NCI-H510A (cell line): ENCODE results near the gene ARHGEF6.

Source experiments
- DNase-seq: peaks from one replicate; lab custom pipeline; 2025; lab: John Stamatoyannopoulos, UW

Gene ARHGEF6

GRCh38 chrX:136647677-136648360 lies 132.9 kb downstream of the ARHGEF6 start, which contains the start of gene CD40LG:
TSS of gene CD40LG (plus strand) at chrX:136648158. CDS start at chrX:136648249, 91 bp downstream.
- DNase-seq: no peak

GRCh38 chrX:136646602-136647239 lies 134.0 kb downstream of the ARHGEF6 start:
- no peak for DNase-seq

DNA sequence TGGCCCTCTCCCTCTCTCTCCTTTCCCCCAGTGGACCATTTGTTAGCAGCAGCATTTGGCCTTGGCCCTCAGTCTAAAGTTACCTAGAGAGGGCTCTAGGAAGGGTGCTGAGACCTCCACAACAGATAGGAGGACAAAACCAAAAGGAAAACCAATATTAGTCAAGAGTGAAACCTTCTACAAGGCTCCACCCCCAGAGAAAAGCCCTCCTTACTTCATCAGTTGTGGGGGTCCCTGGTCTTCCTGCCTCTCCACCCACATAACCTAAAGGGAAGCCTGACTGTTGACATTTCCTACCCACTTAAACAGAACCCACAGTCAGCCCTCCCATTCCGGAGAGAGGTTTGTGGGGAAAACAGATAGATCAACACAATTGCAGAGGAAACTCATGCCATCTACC lies 137.5 kb downstream of the ARHGEF6 start:
- no peak for DNase-seq

GRCh38 chrX:136639506-136640176 lies 141.1 kb downstream of the ARHGEF6 start:
- DNase-seq: no peak

DNA sequence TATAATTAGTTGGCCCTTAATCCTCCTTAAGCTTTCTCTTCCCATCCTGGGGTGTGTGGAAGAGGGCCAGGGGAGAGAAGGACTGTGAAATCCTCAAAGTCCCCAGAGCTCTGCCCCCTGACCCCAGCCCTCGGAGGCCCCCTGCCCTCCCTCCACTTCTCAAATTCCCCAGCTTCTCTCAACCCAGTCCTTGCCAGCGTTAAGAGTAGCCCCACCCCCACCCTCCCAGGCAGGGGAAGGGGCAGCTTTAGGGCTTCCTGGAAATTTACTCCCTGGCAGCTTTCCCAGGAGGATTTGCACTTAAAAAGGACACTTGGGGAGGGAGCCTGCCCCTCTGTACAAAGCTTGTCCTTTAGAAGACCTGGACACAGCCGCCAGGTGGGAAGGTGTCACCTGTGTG lies 144.6 kb downstream of the ARHGEF6 start:
- no peak for DNase-seq

DNA sequence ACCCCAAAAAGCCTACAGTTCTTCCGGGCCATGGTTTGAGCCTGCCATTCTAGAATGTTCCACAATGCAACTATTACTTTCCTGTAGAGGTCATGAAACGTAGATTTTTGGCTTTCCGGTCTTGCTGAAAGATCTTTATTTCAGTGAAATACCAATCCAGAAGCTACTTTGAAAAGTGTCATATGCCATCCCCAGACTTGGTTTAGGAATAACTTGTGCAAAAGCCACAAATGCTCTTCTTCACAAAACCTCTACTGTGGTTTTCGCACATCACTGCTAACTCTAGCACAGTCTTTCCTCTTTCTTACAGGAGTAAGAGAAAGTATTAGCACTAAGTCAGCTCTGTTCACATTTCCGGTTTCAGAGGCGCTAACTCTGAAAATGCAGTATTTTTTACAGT lies 145.5 kb downstream of the ARHGEF6 start:
- no peak for DNase-seq

DNA sequence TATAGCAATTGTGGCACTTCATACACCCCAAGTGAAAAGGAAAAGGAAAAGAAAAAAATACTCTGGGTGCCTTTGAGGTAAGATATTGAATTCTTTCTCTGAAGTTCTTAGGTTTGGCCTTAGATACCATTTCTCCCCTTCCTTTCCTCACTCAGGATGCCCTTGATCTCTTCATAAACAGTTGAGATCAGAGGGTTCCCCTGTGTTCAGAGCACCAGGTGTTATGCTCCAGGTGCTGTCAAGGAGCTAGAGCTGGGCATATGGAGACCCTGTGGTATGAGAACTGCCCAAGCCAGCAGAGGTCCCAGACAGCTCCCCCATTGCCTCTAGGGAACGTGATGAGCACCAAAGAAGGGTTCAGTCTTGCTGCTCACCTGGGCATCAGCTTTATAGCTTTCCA lies 149.9 kb downstream of the ARHGEF6 start:
- no peak for DNase-seq

- no peak for DNase-seq
Measured at GRCh38 chrX:136629084-136629750, 151.5 kb downstream of the ARHGEF6 start.

GRCh38 chrX:136627409-136627808 lies 153.3 kb downstream of the ARHGEF6 start:
- DNase-seq: no peak

DNA sequence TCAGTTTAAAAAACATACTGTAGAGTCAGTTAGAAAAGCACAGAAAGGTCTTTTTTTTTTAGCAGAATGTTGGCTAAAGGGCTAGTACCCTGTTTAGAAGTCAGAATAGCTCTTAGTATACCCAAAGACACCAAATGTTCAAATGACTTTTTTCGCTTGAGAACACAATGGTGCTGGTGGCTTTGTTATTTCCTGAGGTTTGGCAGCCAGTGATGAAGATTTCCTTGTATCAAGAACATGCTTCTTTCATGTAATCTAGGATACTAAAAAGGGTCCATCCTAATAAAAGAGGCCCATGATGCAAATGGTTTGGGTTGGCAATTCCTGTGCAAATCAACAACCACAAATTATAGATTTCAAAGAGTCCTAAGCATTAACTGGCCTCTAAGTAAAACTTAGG lies 153.8 kb downstream of the ARHGEF6 start:
- DNase-seq: no peak

DNA sequence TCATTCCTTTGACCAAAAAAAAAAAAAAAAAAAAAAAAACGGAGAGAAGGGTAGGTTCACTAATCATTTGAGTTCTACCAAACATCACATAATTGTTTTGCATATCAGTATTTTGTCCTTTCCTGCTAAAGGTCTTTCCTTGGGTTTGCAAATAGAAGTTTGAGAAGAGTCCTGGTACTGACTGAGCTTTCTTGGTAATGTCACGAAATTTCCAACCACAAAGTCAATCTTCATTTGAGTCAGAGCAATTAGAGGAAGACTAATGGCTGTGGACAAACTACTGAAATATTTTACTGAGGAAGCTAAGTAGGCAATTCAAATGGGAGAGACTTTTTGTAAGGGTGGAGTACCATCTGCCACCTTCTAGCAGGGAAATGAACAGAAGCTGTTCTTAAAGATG lies 154.5 kb downstream of the ARHGEF6 start:
- DNase-seq: no peak

GRCh38 chrX:136625246-136625645 lies 155.5 kb downstream of the ARHGEF6 start:
- DNase-seq: no peak

- DNase-seq: no peak
Measured at GRCh38 chrX:136623396-136623795, 157.3 kb downstream of the ARHGEF6 start.

GRCh38 chrX:136622568-136622967 lies 158.2 kb downstream of the ARHGEF6 start:
- no peak for DNase-seq

- DNase-seq: no peak
Measured at GRCh38 chrX:136620780-136621179, 160.0 kb downstream of the ARHGEF6 start.

DNA sequence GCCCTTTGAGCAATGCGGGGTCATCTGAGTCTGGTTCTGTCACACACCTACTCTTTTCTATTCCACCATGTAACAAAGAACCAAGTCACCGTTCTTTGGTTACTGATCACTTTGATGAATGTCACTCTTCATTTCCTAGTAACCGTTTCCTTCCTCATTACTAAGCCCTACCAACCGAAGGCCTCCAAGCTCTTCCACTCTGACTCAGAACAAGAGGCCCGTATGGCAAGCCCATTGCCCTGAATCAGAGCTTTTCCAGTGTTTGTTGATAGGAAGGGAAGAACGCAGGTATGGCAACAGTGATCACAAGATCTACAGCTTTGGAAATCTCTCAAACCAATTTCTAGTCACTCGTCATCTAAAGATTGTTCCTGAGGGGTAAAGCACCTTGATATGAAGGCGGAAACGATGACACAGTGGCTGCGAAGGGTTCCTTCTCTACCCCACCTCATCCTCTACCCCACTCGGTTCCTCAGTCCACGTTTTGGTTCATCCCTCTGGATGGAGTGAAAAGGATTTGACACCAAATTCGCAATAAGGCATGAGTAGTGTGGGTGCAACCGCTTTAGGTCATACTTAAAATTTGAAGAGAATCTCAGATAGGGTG lies 160.7 kb downstream of the ARHGEF6 start:
- DNase-seq: no peak

- no peak for DNase-seq
Measured at GRCh38 chrX:136616987-136617685, 163.6 kb downstream of the ARHGEF6 start.
